Upper lobe of right lung (tissue), 1 donor: ENCODE data around the gene SPP1. TPM values are rescaled to one million over a fixed set of nuclear protein-coding genes. Genes with fewer than 3 reads are reported as not detected.

Source experiments
- ATAC-seq: fragments of 200-7000 bp; cut with Tn5 transposase; one replicate; pipeline ENCODE4 v1.9.1; 2020; ENCODE audit warnings: mild to moderate bottlenecking, moderate library complexity
- DNase-seq: peaks from one replicate; pipeline ENCODE4 v3.0.0-alpha.2; 2020
- H3K27ac ChIP-seq: fragments of 200-600 bp; one replicate; pipeline ENCODE4 v1.8.0; 2022
- H3K27me3 ChIP-seq: fragments of 200-600 bp; one replicate; pipeline ENCODE4 v1.8.0; 2022; ENCODE audit warnings: mild to moderate bottlenecking
- H3K36me3 ChIP-seq: fragments of 200-600 bp; one replicate; pipeline ENCODE4 v1.8.0; 2022
- H3K4me1 ChIP-seq: fragments of 200-600 bp; one replicate; pipeline ENCODE4 v1.8.0; 2022
- H3K4me3 ChIP-seq: fragments of 200-600 bp; one replicate; pipeline ENCODE4 v1.8.0; 2022; ENCODE audit warnings: mild to moderate bottlenecking
- H3K9me3 ChIP-seq: fragments of 200-600 bp; one replicate; pipeline ENCODE4 v1.8.0; 2022
- CTCF ChIP-seq: fragments of 200-600 bp; IDR thresholded peaks from one replicate; pipeline ENCODE4 v1.8.0; 2022; ENCODE audit warnings: antibody characterized with exemption
- intact Hi-C: fragments of 100-400 bp; cut with DNase I; formaldehyde crosslinking; loops from one replicate; pipeline ENCODE4 v1.11.0; 2022
- total RNA-seq: library from RNA; stranded (reverse); fragmentation: NEBNext Ultra II Directional; extraction: Animal tissue kit (Norgen Biotek cat#: 25700); gene quantifications from one replicate; pipeline ENCODE4 v1.2.1, GENCODE V29; 2021
- donor health status: DM: no; HTN: yes; CAD: no; lungs with severe emphysema.

Gene SPP1
- total RNA-seq, 1 donor from 2014 or later, result 45.4 TPM

- Histone ChIP-seq H3K36me3 (no peaks in the 10 kb centered on the region), H3K4me1 (peaks cover 33% of the 10 kb centered on the region), H3K27me3 (no peaks in the 10 kb centered on the region), H3K27ac (no peak overlapping the region), H3K4me3 (no peak overlapping the region), H3K9me3 (no peaks in the 10 kb centered on the region)
- ATAC-seq, result no peak
- TF ChIP-seq CTCF, result no peak
- intact Hi-C loops, result no loop called here
- no peak for DNase-seq
These were observed 38.9 kb downstream of the SPP1 start for GRCh38 chr4:88014386-88014905.

DNA sequence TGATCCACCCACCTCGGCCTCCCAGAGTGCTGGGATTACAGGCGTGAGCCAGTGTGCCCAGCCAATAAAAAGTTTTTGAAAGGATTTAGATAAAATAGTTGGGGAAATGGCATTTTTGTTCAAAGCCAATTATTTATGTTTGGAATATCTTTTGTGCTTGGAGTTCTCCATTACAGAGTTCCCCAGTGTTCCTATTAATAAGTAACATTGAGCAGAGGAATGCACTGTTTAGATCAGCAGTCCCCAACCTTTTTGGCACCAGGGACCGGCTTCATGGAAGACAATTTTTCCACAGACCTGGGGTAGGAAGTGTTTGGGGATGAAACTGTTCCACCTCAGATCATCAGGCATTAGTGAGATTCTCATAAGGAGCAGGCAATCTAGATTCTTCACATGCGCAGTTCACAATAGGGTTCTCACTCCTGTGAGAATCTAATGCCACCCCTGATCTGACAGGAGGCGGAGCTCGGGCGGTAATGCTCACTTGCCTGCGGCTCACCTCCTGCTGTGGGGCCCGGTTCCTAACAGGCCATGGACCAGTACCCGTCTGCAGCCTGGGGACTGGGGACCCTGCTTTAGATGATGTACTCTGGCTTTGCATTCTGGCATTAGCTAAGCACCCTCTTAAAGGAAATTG is 40.3 kb downstream of the SPP1 start:
- Histone ChIP-seq H3K9me3 (no peaks in the 10 kb centered on the region), H3K36me3 (peaks cover 6% of the 10 kb centered on the region), H3K27me3 (no peaks in the 10 kb centered on the region), H3K4me3 (no peak overlapping the region), H3K27ac (no peak overlapping the region), H3K4me1 (peaks cover 22% of the 10 kb centered on the region)
- TF ChIP-seq CTCF, result no peak
- intact Hi-C loops, result no loop called here
- ATAC-seq (no peak), DNase-seq (no peak)

DNA sequence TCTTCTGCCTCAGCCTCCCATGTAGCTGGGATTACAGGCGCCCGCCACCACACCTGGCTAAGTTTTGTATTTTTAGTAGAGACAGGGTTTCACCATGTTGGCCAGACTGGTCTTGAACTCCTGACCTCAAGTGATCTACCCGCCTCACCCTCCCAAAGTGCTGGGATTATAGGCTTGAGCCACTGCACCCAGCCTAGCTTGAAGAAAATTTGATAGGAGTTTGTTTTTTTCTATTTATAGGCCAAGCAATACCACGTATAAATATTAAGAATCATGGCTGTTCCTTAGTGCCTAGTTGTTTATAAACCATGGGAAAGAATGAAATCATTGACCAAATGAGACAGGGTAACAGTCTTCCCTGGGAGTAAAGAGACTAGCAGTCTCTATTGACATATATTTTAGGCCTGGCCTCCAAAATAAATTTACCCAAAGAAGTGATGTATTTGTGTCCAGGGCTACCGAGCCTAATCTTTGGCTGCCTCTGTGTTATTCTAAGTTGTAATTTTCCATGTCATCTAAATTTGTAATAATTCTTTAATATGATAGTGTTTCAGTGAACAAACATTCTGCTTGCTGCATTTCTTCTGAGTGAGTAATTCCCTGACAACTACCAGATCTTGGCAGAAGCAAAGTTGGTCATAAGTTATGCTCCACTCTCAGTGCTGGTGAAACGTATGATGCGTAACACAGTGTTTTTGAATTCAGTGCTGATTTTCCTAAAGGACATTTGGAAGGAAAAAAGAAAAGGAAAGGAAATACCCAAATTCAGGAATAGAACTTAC is 42.2 kb downstream of the SPP1 start:
- intact Hi-C loops, result no loop called here
- no peak overlapping the region for H3K4me3 ChIP-seq
- ATAC-seq, result peak; percentile 24
- TF ChIP-seq CTCF, result no peak
- peaks cover 14% of the 10 kb centered on the region for H3K4me1 ChIP-seq
- H3K27me3 ChIP-seq, result no peaks in the 10 kb centered on the region
- peaks cover 13% of the 10 kb centered on the region for H3K36me3 ChIP-seq
- no peaks in the 10 kb centered on the region for H3K9me3 ChIP-seq
- no peak for DNase-seq
- H3K27ac ChIP-seq, result peak overlapping the region; percentile 58

GRCh38 chr4:88018466-88018865 is 43.0 kb downstream of the SPP1 start:
- DNase-seq, result no peak
- H3K27ac ChIP-seq, result peak overlapping the region; percentile 26
- H3K4me1 ChIP-seq, result peaks cover 14% of the 10 kb centered on the region
- no peak for TF ChIP-seq CTCF
- intact Hi-C loops, result no loop called here
- ATAC-seq, result no peak
- no peak overlapping the region for H3K4me3 ChIP-seq
- H3K27me3 ChIP-seq, result no peaks in the 10 kb centered on the region
- H3K9me3 ChIP-seq, result no peaks in the 10 kb centered on the region
- H3K36me3 ChIP-seq, result peaks cover 13% of the 10 kb centered on the region

GRCh38 chr4:88021824-88022223 is 46.3 kb downstream of the SPP1 start:
- no peaks in the 10 kb centered on the region for H3K27me3 ChIP-seq
- peaks cover 6% of the 10 kb centered on the region for H3K4me1 ChIP-seq
- ATAC-seq (peak; percentile 33), DNase-seq (no peak)
- no peak overlapping the region for H3K27ac ChIP-seq
- TF ChIP-seq CTCF, result no peak
- no peak overlapping the region for H3K4me3 ChIP-seq
- intact Hi-C loops, result no loop called here
- no peaks in the 10 kb centered on the region for H3K9me3 ChIP-seq
- peaks cover 13% of the 10 kb centered on the region for H3K36me3 ChIP-seq
